ENCODE measurements around the gene EDC4. TPM values are rescaled to one million over a fixed set of nuclear protein-coding genes. Genes with fewer than 3 reads are reported as not detected.
A peak's percentile ranks its signal among the peaks of the same experiment; 100 is the strongest.

The EDC4 gene
- total and polyA plus RNA-seq, 2 of the 8 experiments (the other 6 are each of a cell fraction or from before 2014, with no cell fraction given): 58.5 to 72.7 TPM

DNA sequence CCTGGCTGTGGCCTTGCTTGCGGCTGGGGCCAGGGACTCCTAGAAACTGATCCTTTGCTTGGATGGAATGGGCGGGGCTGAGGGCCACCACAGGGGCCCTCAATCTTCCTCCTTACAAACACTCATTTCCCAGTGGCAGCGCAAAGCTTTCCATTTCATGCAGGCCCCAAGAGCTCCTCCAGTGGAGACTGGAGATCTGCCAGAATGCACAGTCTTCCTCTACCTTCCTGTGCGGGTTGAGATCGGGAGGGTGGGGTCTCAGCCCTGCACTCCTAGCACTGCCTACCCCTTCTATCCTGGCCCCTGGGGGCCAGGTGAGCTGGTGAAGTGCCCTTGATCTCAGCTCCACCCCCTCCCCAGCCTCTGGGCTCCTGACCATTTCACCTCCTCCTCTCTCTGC lies 13.5 kb downstream of the EDC4 start:
- H3K4me3 ChIP-seq (ENCODE audit: extremely low read depth in 1 of 4, insufficient read depth in 2 of 4, low read depth in 3 of 4, low read length in 4 of 4): no peak overlapping the region
- no peak for DNase-seq (ENCODE audit: low read depth in 1 of 2, low spot score in 2 of 2)
- TF ChIP-seq RNF2 (IDR thresholded peaks at IDR 0.05; ENCODE audit: borderline replicate concordance, low read depth, low read length, missing control alignments, poor library complexity, severe bottlenecking) (no peak), TBP (IDR thresholded peaks at IDR 0.05; ENCODE audit: low read depth, low read length) (no peak), BCL11A (IDR thresholded peaks at IDR 0.05; ENCODE audit: low read depth in 2 of 2, low read length in 2 of 2) (no peak), SIX5 (IDR thresholded peaks at IDR 0.05; ENCODE audit: low read depth, low read length) (no peak), CTBP2 (IDR thresholded peaks at IDR 0.05; ENCODE audit: borderline replicate concordance, insufficient read depth, insufficient read length, low read length) (no peak), NANOG (IDR thresholded peaks at IDR 0.05; ENCODE audit: insufficient read depth, low read depth, low read length, poor library complexity, severe bottlenecking) (no peak), BACH1 (IDR thresholded peaks at IDR 0.05; ENCODE audit: low read length) (no peak), EZH2 (IDR thresholded peaks at IDR 0.05; ENCODE audit: low read depth, low read length, severe bottlenecking) (no peak)
- TF ChIP-seq, protein P1, sequence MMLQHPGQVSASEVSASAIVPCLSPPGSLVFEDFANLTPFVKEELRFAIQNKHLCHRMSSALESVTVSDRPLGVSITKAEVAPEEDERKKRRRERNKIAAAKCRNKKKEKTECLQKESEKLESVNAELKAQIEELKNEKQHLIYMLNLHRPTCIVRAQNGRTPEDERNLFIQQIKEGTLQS (IDR thresholded peaks at IDR 0.05; ENCODE audit: insufficient read depth, low read depth, low read length): no peak
- H3K4me1 ChIP-seq (replicated peaks in 1 of 4; ENCODE audit: control insufficient read depth in 3 of 4, insufficient read depth in 4 of 4, low read length in 3 of 4): peaks cover 5 to 15% (median 11%) of the 10 kb centered on the region in 4 experiments
- H3K56ac ChIP-seq (replicated peaks; ENCODE audit: insufficient read length, low read depth, low read length): no peak overlapping the region
- peaks cover 8 to 14% of the 10 kb centered on the region in 2 experiments for H4K20me1 ChIP-seq (replicated peaks in 1 of 2; ENCODE audit: control insufficient read depth in 1 of 2, insufficient read depth in 2 of 2, low read length in 2 of 2)
- H3K27me3 ChIP-seq (replicated peaks in 1 of 4; ENCODE audit: control insufficient read depth in 3 of 4, extremely low read depth in 1 of 4, insufficient read depth in 3 of 4, low read length in 3 of 4): no peaks in the 10 kb centered on the region
- H3K18ac ChIP-seq (ENCODE audit: extremely low read depth, low read length): no peak overlapping the region
- CTCF ChIA-PET (ENCODE audit: partially characterized antibody): interaction anchor here (0.5 to 21.8 kb wide), 9 partner anchors 24 to 219 kb away, joined by 3 to 623 read pairs (median 4); partner anchors contain the start of genes CTRL, LCAT and PSMB10
- H2BK5ac ChIP-seq (ENCODE audit: low read depth, low read length): no peak overlapping the region
- 90% methylated on average over 4 of the region's 5 CpGs; no CpG with 5 or more reads in 1 of the 2 experiments for WGBS, 2 experiments (ENCODE audit: extremely low coverage in 1 of 2, insufficient coverage in 1 of 2, insufficient read length in 1 of 2, insufficient replicate concordance in 2 of 2, low coverage in 1 of 2, low lambda C conversion rate in 2 of 2, missing lambda C conversion rate in 1 of 2)
- no peak overlapping the region for H2BK20ac ChIP-seq (ENCODE audit: low read length)
- no peak overlapping the region for H2AK5ac ChIP-seq (ENCODE audit: low read depth, low read length)
- H3K14ac ChIP-seq (ENCODE audit: insufficient read length): no peak overlapping the region
- no peaks in the 10 kb centered on the region for H3K79me1 ChIP-seq (ENCODE audit: low read depth, low read length)
- H3K4ac ChIP-seq (replicated peaks; ENCODE audit: insufficient read length, low read depth, low read length): no peak overlapping the region
- POLR2A ChIA-PET (ENCODE audit: partially characterized antibody): interaction anchor here (0.7 to 6.3 kb wide), 12 partner anchors 10 to 137 kb away, joined by 3 to 45 read pairs (median 6); partner anchors contain the start of genes CTRL, DDX28, DUS2 and EDC4
- no peak overlapping the region for H3K9ac ChIP-seq (replicated peaks in 1 of 4; ENCODE audit: extremely low read depth in 1 of 4, low read depth in 3 of 4, low read length in 3 of 4)
- FAIRE-seq: no peak
- peaks cover 10 to 18% (median 12%) of the 10 kb centered on the region in 4 experiments for H3K36me3 ChIP-seq (ENCODE audit: control insufficient read depth in 2 of 4, insufficient read depth in 4 of 4, low read length in 3 of 4)
- no peak overlapping the region for H3K27ac ChIP-seq (ENCODE audit: low read depth, low read length)
- no peak overlapping the region for H2BK15ac ChIP-seq (ENCODE audit: low read length)
- no peak overlapping the region for H2BK12ac ChIP-seq (ENCODE audit: low read depth, low read length)
- no peaks in the 10 kb centered on the region for H3K9me3 ChIP-seq (ENCODE audit: insufficient read depth in 2 of 2, low read depth in 1 of 2, low read length in 1 of 2)
- H2BK120ac ChIP-seq (replicated peaks; ENCODE audit: low read depth, low read length): no peak overlapping the region
- H3K23me2 ChIP-seq (ENCODE audit: low read depth, low read length): 0 out of 2 replicates have a peak, but pooled peaks cover 2% of the 10 kb centered on the region
- no peak overlapping the region for H4K91ac ChIP-seq (replicated peaks; ENCODE audit: insufficient read length, low read length)
- H3K23ac ChIP-seq (ENCODE audit: insufficient read length): no peak overlapping the region
- peak overlapping the region in 1 of 2 experiments; percentile 18; a peak in 1 of 4 replicates for H3K4me2 ChIP-seq (ENCODE audit: insufficient read depth in 1 of 2, low read depth in 2 of 2, low read length in 2 of 2)
- no peaks in the 10 kb centered on the region for H3K79me2 ChIP-seq (ENCODE audit: control insufficient read depth in 1 of 2, insufficient read depth in 2 of 2, low read length in 2 of 2)
- H4K5ac ChIP-seq (ENCODE audit: insufficient read length, low read depth, low read length): no peak overlapping the region
- H4K8ac ChIP-seq (ENCODE audit: extremely low read depth, insufficient read depth, low read length): no peak overlapping the region
- H2AFZ ChIP-seq (ENCODE audit: low read length): no peak overlapping the region

Measured in H1 (cell line).